SK-N-MC (cell line): Measurements from ENCODE around the gene PARVB.

Experiments
- DNase-seq: peaks from one replicate; pipeline ENCODE4 v3.0.0-alpha.2; 2011; ENCODE audit warnings: low read depth, low spot score
- H3K27ac ChIP-seq: fragments of 200-600 bp; sonication (generic); 2 replicates; pipeline ENCODE4 v1.5.1; 2016; ENCODE audit warnings: mixed run types
- H3K36me3 ChIP-seq: fragments of 200-600 bp; sonication (generic); 2 replicates; pipeline ENCODE4 v1.6.1; 2017; ENCODE audit warnings: antibody characterized with exemption, low read length, mixed read lengths; ENCODE audit not compliant: insufficient read depth
- H3K4me3 ChIP-seq: fragments of 200-600 bp; sonication (generic); 2 replicates; pipeline ENCODE4 v1.5.1; 2016
- H3K9ac ChIP-seq: fragments of 200-600 bp; sonication (generic); 2 replicates; pipeline ENCODE4 v1.8.0; 2017; ENCODE audit warnings: mixed run types, mixed read lengths; ENCODE audit not compliant: insufficient read length
- H3K9me3 ChIP-seq: fragments of 200-600 bp; sonication (generic); 2 replicates; pipeline ENCODE4 v1.6.1; 2017; ENCODE audit warnings: low read depth, mild to moderate bottlenecking, antibody characterized with exemption, low read length, moderate library complexity, mixed read lengths
- EZH2 ChIP-seq: fragments of 200-600 bp; sonication (generic); IDR thresholded peaks from one replicate; pipeline ENCODE4 v1.6.1; 2017; ENCODE audit warnings: antibody characterized with exemption
- FOXP2 ChIP-seq: optimal IDR thresholded peaks from 2 replicates; pipeline ENCODE3; 2011; ENCODE audit warnings: mild to moderate bottlenecking, moderate library complexity; ENCODE audit not compliant: insufficient read depth; ENCODE audit errors: extremely low read length, control extremely low read depth
- POLR2AphosphoS5 ChIP-seq: IDR thresholded peaks from 2 replicates; pipeline ENCODE4 v1.6.1; 2012; ENCODE audit warnings: mild to moderate bottlenecking, low read depth, low read length, borderline replicate concordance

Gene PARVB

GRCh38 chr22:44157916-44158618 is 134.0 kb downstream of the PARVB start:
- Histone ChIP-seq H3K9ac (no peak overlapping the region), H3K4me3 (no peak overlapping the region), H3K36me3 (no peaks in the 10 kb centered on the region), H3K9me3 (no peaks in the 10 kb centered on the region), H3K27ac (no peak overlapping the region)
- DNase-seq: no peak
- TF ChIP-seq EZH2 (no peak), POLR2AphosphoS5 (no peak), FOXP2 (no peak)

GRCh38 chr22:44158816-44159215 is 134.7 kb downstream of the PARVB start:
- Histone ChIP-seq H3K4me3 (no peak overlapping the region), H3K9ac (no peak overlapping the region), H3K9me3 (no peaks in the 10 kb centered on the region), H3K27ac (no peak overlapping the region), H3K36me3 (no peaks in the 10 kb centered on the region)
- no peak for TF ChIP-seq FOXP2
- no peak for TF ChIP-seq EZH2
- TF ChIP-seq POLR2AphosphoS5: no peak
- no peak for DNase-seq

DNA sequence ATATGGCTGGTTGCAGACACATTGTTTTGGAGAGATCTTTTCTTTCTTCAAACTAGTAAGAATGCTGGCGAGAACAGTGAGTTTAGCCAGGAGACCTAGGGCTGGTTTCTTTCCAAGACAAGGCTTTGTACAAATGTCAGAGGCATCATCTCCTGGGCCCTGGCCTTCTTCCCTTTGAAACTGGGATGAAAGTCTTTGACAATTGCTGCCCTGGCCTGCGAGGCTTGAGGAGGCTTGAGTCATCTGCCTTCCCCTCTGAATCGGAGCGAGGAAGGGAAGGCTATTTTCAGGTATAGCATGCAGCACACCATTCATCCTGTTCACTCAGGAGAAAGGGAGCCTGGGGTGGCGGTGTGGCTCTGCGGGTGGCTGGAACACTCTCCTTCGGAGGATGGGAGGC is 135.1 kb downstream of the PARVB start:
- no peaks in the 10 kb centered on the region for H3K36me3 ChIP-seq
- no peaks in the 10 kb centered on the region for H3K9me3 ChIP-seq
- no peak overlapping the region for H3K27ac ChIP-seq
- no peak for DNase-seq
- H3K9ac ChIP-seq: no peak overlapping the region
- no peak overlapping the region for H3K4me3 ChIP-seq
- TF ChIP-seq FOXP2: no peak
- TF ChIP-seq EZH2: no peak
- no peak for TF ChIP-seq POLR2AphosphoS5

DNA sequence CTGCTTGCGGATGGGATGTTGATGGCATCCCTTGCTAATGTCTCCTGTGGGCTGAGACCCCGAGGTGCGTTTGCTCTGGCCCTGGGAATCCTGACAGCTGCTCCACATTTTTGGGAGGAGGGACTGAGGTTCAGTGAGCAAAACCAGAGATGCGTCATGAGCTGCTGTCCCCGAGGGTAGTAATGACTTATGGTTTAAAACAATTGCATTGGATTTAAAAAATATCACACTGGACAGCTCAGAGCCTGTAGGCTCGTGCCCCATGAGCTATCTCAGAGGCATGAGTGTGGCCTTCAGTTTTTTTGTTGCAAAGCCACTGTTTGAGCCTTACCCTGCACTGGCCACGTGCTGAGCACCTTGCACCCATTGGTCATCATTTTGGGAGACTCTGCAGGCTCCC is 135.7 kb downstream of the PARVB start:
- TF ChIP-seq FOXP2 (no peak), POLR2AphosphoS5 (no peak)

DNA sequence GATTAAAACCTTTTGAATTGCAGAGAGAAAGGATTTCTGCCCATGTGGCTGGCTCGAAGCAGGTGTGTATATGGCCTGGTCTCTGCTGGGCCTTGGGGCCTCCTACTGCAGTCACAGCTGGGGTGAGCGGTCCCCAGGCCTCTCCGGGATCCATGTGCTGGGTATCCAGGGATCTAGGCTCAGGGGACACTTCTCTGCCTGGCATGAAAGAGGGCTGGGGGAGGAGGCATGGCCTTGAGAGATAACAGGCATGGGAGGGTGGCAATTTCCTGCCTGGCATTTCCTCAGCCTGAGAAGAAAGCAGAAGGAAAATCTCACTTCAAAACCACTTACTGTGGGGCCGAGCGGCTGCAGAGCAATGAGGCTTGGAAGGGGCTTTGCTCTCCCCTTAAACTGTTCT is 136.3 kb downstream of the PARVB start:
- Histone ChIP-seq H3K4me3 (no peak overlapping the region), H3K27ac (no peak overlapping the region), H3K36me3 (no peaks in the 10 kb centered on the region), H3K9ac (no peak overlapping the region), H3K9me3 (no peaks in the 10 kb centered on the region)
- TF ChIP-seq POLR2AphosphoS5 (no peak), FOXP2 (no peak), EZH2 (no peak)
- no peak for DNase-seq

More for the DNA sequence above, 135.7 kb downstream of the PARVB start:
- H3K9ac ChIP-seq: no peak overlapping the region
- no peak for DNase-seq
- H3K9me3 ChIP-seq: no peaks in the 10 kb centered on the region
- H3K4me3 ChIP-seq: no peak overlapping the region
- H3K36me3 ChIP-seq: no peaks in the 10 kb centered on the region
- H3K27ac ChIP-seq: no peak overlapping the region

- Histone ChIP-seq H3K36me3 (no peaks in the 10 kb centered on the region), H3K9ac (no peak overlapping the region), H3K9me3 (no peaks in the 10 kb centered on the region), H3K4me3 (no peak overlapping the region), H3K27ac (no peak overlapping the region)
- TF ChIP-seq FOXP2 (no peak), EZH2 (no peak), POLR2AphosphoS5 (no peak)
- no peak for DNase-seq
These were observed 137.6 kb downstream of the PARVB start for GRCh38 chr22:44161673-44162072.

GRCh38 chr22:44162960-44163359 is 138.9 kb downstream of the PARVB start:
- H3K9me3 ChIP-seq: no peaks in the 10 kb centered on the region

DNA sequence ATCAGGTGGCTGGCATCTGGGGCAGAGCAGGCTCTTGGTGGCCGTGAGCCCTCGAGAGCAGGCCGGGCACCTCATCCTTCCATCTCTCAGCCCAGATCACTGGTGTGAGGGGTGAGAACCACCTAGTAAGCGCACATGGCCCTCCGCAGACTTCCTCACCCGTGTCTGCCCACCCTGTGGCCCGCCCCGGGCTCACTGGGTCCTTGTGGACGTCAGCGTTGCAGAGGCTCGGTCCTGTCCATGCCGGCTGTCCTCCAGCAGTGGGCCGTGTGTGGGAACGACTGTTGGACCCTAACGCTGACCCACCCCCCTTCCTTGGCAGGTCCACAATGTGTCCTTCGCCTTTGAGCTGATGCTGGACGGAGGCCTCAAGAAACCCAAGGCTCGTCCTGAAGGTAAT is 139.4 kb downstream of the PARVB start:
- Histone ChIP-seq H3K27ac (no peak overlapping the region), H3K36me3 (no peaks in the 10 kb centered on the region), H3K9ac (no peak overlapping the region), H3K4me3 (no peak overlapping the region), H3K9me3 (no peaks in the 10 kb centered on the region)
- TF ChIP-seq FOXP2: no peak
- TF ChIP-seq EZH2: no peak
- no peak for TF ChIP-seq POLR2AphosphoS5
- DNase-seq: no peak

More at GRCh38 chr22:44162960-44163359, 138.9 kb downstream of the PARVB start:
- TF ChIP-seq POLR2AphosphoS5 (no peak), FOXP2 (no peak), EZH2 (no peak)
- H3K36me3 ChIP-seq: no peaks in the 10 kb centered on the region
- no peak overlapping the region for H3K4me3 ChIP-seq
- no peak overlapping the region for H3K27ac ChIP-seq
- H3K9ac ChIP-seq: no peak overlapping the region
- DNase-seq: no peak

DNA sequence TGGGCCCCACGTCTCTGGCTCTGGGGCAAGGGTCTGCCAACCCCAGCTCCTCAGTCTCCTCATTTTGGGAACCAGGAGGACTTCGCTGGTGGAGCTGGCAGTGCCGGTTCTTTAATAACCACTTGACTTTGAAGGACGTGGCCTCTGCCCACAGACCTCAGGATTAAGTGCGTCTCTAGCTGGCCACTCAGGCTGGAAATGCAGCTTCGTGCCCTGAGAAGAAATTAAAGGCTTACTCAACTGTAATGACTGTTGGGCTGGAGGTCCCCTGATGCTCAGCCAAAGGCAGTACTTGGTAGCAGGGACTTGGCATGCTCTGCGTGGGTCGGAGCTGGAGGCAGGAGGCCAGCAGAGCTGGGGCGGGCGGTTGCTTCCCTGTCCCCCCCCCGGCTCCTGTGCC is 139.9 kb downstream of the PARVB start:
- TF ChIP-seq EZH2: no peak
- no peak for TF ChIP-seq FOXP2
- TF ChIP-seq POLR2AphosphoS5: no peak
- no peaks in the 10 kb centered on the region for H3K9me3 ChIP-seq
- no peak overlapping the region for H3K4me3 ChIP-seq
- no peak for DNase-seq
- no peak overlapping the region for H3K27ac ChIP-seq
- no peaks in the 10 kb centered on the region for H3K36me3 ChIP-seq
- no peak overlapping the region for H3K9ac ChIP-seq
